Tongue (tissue), 2 donors: Measurements from ENCODE around the gene PEX14. TPM values are rescaled to one million over a fixed set of nuclear protein-coding genes. Genes with fewer than 3 reads are reported as not detected.
A peak's percentile ranks its signal among the peaks of the same experiment; 100 is the strongest.

Source experiments
- DNase-seq: peaks from one replicate; pipeline ENCODE4 v3.0.0-alpha.2; 2015
- total RNA-seq: library from RNA; depleted of rRNA; stranded (reverse); fragments of >200 nt; gene quantifications from one replicate; pipeline ENCODE4 v1.2.3, GENCODE V29; 2014

The PEX14 gene
- total RNA-seq, 1 donor from 2014 or later: 18.0 TPM

DNA sequence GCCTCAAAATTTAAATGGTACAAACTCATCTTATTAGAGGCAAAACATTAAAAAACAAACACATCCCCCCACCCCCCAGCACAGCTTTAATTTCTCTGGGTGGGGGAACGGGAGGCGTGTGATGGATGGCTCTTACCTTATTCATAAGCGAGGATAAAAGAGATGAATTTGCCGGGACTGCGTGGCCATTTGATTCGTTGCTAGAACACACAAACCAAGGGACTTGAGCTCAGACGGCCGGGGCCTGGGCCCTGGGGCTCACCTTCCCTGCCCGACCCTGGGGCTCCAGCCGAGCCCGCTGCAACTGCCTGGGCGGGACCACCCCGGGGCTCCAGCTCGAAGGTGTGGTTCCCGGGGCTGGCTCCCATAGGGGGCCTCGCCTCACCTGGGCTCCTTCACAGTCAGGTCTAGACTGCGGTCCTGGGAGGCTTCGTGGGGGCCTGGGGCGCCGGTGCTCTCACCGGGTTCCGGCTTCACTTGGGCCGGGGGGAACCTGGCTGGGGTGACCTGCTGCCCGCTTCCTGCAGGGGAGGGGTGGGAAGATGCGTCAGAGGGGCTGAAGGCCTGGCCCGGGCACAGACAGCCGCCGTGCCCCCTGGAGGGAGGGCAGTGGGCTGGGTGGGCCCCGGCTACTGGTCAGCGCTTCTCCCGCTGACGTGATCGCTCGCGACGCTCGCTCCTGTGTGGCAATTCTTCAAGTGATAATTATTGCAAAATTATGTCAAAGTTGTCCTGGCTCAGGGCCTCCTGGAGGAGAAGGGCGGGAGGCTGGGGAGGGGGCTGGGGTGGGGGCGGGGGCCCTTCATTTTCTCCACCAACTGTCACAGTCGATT, 176.0 kb downstream of the PEX14 start:
- DNase-seq: no peak

DNA sequence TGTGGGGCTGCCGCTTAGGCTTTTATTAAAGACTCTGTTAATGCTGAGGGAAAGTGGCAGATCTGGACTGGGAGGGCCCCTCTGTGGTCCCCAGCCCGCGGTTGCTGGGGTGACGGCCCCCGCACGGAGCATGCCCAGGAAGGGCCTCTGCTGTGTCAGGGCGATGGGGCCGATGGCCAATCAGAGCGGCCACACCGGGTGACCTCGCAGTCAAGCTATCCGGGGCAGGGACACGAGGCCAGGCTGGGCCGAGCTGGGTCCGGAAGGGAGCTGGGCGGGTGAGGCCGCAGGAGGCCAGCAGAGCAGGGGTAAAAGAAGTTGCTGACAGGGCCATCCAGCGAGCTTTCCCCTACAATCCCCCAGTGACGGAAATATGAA, 176.6 kb downstream of the PEX14 start:
- no peak for DNase-seq

DNA sequence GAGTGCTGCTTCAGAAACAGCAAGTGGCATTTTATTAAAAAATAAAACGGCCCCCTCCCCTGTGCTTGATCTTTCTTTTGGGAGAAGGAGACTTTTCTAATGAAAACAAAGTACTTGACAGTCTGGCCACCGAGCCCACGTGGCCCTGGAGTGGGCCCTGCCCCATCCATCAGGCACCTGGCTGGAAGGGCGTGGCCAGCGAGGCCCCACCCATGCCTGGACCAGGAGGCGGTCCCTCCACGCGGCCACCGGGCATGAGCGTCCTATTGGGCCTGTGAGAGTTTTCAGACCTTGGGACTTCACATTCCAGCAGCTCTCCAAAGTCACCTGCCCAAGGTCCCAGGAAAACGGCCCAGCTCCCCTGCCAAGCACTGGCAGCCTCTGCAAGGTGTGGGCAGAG, 177.0 kb downstream of the PEX14 start:
- no peak for DNase-seq

DNA sequence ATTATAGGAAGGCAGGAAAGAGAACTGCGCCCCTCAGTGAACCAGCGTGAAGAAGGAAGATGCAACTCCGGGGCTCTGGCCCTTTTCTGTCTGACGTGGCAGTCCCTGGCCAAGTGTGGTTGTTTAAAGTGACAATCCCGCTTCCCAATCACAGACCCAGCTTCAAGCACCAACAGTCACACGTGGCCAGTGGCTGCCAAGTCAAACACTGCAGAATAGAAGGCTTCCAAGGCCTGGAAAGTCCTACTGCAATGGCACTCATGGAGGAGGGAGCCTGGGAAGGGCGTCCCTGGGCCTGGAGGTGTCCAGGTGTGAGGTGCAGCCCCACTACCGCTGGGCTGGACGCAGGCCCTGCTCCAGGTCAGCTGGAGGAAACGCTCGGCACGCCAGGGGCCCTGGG, 177.9 kb downstream of the PEX14 start:
- DNase-seq: no peak

DNA sequence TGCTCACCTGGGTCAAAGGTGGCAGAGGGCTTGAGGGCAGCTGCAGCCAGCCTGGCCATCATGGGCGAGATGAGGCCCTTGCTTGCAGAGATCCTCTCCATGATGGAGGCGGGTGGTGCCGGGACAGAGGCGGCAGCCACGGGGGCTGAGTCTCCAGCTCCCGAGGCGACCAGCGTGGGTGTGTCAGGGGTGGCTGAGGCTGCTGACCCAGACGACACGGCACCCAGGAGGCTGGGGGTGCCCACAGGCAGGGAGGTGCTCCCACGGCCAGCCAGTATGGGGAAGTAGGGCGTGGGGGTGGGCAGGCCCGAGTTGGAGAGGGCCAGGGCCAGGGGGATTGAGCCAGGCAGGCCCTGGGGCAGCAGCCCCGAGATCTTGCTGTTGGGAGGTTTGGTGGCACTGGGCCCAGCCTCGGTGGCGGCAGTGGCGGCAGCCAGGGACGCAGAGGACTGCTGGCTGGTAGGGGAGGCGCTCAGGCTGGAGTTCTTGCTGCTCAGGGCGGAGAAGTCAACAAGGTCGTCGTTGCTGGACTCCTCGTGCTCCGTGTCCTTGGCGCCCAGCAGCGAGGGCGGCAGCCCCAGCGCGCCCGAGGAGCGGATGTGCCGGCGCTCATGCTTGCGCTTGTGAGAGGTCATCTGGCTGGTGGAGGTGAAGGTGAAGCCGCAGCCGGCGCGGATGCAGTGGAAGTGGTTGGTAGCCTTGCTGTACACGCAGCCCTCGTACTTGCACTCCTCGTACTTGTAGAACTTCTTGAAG, 178.8 kb downstream of the PEX14 start:
- DNase-seq: no peak

DNA sequence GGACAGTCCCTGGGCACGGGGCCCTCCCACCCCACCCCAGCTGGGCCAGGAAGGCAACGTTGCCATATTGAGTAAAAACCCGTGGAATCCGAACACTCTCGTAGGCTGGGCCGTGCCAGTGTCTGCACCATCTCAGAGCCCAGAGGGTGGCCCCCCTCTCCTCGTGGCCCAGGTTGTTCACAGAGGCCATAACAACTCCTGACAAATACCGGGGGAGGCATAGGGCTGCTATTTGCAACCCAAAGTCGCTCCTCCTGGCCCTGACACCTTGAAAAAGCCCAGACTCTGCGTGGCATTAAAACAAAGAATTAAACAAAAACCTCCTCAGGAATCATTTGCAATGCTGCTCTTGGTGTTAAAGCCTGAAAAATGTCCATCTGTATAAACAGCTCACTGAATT, 180.3 kb downstream of the PEX14 start:
- no peak for DNase-seq

DNA sequence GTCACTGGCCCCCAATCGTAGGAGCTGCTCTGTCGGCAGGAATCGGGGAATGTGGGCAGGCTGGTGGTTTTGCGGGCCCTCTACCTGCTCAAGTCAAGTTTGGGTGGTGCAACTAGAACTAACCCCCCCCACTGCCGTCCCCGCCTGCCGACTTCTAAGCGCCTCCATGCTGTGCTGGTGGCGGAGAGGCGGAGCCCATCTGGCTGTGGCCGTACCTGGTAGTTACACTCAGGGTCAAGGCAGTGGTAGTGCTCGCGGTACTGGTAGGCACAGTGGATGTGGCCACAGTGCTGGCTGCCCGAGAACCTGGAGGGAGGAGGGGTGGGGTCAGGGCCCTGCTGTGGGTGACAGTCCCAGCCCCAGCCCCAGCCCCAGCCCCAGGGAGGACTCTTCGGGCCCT, 181.7 kb downstream of the PEX14 start:
- DNase-seq: no peak

DNA sequence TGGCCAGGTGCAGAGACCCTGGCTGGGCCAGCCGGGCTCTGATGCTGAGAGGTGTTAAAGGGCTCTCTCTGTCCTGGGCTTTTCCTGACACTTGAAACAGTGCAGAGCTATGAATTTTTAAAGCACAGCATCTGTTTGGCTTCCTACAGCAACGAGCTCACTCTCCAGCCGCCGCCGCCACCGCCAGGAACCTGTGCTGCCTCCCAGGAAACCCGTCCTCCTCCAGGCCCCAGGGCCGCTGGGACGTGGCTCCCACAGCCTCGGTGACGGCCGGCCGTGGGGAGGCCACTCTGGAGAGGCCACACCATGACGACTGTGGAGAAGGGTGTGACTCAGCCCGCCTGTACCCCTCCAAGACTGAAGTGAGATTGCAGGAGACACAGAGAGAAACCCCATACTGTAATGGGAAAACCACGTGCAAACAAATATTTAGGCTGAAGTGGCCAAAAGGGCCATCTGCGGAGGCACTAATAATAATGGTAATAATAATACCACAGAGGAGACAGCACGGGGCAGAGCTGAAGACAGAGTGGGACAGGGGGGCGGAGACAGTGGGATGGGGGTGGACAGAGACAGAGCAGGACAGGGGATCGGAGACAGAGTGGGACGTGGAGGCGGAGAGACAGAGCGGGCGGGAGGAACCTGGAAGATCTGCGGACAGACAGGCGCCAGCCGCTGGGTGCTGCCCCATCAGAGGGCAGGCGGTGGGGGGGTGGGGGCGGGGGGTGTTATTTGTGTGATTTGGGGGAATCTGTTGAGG, 182.5 kb downstream of the PEX14 start:
- DNase-seq: peak; percentile 61

DNA sequence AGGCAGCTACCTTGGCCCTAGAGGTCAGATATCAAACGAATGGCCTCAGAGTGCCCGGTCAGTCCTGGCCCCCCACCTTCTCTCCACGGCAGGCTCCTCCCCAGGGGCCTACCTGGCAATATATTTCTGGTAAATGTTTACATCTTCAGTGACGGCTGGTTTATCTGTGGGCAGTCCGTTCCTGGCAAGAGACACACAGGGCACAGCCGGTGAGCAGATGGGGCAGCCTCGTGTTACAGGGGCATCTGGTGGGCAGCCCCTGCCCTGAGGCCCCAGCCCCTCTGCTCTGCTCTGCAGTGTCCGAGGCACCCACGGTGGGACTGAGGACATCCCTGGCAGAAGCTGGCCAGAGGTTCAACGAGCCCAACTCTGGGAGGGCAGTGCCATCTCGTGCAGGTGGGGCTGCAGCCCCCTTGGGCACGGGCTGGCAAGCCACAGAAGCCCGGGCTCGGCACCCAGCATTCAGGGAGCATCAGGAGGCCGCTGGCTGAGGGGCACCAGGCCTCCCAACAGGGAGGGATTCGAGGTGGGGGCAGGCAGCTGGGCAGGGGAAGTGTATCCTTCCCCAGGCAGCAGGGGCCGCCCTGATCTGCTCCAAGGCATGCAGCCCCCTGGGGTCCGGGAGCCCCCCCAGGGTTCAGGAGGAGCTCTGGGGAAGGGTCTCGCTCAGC, 183.8 kb downstream of the PEX14 start:
- no peak for DNase-seq

DNA sequence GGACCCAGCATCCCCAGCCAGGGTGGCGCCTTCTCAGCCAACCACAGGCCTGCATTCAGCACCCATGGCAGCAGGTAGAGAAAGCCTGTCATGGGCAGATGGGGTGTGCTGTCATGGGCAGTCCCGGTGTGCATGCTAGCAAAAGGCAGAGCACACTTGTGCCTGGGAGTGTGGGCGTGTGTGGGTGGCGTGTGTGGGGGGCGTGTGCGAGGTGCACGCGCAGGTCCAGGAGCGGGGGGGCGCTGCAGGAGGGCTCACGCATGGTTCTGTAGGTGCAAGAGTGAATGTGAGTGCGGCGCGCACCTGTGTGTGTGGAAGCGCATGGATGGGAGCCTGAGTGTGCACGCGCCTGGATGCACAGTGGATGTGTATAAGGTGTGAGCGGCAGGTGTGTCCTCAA, 184.5 kb downstream of the PEX14 start:
- DNase-seq: no peak

DNA sequence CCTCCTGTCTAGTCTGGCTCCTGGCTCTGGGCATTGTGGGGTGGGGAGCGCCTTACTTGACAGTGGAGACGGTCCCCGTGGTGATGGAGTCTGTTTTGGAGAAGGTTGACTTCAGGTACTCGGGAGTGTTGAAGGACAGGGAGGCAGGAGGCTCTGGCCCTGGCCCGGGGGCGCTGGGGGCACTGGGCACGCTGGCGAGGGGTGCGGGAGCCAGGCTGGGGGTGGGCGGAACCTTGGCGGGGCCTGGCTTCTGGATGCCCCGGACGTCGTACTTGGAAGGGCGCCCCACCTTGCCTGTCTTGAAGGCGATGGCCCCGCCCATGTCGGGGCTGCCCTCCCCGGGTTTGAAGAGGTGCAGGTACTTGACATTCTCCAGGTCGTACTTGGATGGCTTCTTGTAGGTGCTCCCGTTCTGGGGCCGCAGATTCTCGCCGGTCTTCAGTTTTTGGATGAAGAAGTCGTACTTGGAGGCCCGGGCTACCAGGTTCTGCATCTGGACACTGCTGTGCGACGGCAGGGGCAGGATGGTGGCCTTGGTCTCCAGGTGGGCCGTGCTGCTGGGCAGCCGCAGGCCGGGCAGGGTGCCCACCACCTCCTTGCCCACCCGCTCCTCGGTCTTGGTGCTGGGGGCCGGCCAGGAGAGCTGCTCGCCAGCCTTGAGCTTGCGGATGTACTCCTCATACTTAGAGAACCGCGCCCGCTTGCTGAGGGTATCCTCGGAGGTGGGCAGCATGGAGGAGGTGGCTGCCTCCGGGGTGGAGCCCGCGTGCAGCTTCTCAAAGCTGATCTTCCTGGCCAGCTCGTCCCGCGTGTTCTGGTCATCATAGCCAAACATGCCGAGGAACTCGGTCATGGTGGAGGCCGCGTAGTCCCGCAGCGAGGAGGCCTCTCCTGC, 185.1 kb downstream of the PEX14 start:
- DNase-seq: no peak

DNA sequence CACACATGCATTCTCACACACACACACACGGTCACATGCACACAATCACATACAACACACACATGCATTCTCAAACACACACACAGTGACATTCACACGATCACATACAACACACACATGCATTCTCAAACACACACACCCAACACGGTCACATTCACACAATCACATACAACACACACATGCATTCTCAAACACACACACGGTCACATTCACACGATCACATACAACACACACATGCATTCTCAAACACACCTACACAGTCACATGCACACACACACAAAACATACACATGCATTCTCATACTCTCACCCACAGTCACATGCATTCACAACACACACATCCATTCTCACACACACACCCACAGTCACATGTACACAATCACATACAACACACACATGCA, 186.7 kb downstream of the PEX14 start:
- no peak for DNase-seq

DNA sequence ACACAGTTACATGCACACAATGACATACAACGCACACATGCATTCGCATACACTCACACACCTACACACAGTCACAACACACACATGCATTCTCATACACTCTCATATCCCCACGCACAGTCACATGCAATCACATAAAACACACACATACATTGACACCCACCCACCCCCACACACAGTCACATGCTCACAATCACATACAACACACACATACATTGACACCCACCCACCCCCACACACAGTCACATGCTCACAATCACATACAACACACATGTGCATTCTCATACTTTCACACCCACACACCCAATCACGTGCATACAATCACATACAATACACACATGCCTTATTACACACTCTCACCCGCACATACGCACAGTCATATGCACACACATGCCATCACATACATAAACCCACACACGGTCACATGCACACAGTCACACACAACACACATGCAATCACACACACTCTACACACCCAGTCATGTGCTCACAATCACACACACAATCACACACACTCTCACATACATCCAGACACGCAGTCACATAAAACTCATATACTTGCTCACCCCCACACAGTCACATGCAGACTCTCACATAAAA, 187.4 kb downstream of the PEX14 start:
- DNase-seq: no peak

DNA sequence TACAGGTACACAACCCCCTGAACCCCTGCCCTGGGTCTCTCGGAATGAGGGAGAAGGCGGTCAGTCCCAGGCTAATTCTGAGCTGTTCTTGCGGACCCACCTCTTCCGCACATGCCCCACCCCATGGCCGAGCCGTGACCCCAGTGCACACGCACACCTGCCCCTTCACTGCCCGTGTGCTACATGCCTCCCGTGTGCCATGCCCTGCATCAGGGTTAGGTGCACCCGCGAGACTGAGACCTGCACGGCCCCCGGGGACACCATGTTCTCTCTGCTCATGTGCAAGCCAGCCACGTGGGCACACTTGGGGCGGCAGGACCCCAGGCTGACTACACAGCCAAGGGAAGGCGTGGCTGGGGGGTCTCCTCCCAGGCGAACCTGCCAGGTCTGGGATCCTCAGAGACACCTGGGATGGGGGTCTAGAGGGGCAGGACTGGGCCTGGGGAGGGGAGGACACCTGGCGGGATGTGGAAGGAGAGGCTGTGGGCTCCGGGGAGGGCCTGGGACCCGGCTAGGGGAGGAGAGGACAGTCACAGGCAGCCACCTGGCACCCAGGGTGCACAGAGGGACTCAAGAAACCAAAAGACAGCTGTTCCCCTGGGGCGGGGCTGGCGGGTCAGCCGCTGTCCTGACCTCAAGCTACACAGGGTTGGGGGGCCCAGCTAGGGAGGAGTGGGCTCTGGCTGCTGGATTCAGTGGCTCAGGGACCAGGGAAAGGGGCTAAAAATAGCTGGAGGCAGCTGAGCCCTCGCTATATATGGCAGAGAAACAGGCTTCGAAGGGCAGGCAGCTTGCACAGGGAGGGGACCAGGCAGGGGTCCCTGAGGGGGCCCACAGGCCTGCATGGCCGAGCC, 188.3 kb downstream of the PEX14 start:
- DNase-seq: peak; percentile 88

DNA sequence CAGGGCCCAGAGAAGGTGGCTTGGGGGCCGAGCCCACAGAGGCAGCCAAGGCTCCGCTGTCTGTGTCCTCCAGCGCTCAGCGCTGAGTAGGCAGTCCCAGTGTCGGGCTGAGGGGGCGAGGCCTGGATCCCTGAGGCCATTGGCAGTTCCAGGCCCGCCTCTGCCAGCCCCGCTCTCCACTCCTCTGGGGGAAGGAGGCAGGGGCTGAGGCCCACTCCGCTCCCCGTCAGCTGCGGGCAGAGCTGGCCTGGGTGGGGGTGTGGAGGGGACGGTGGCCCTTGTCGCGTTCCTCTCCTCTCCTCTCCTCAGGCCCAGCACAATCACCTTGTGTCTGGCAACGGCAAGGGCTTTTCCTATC, 188.9 kb downstream of the PEX14 start:
- peak; percentile 87 for DNase-seq

DNA sequence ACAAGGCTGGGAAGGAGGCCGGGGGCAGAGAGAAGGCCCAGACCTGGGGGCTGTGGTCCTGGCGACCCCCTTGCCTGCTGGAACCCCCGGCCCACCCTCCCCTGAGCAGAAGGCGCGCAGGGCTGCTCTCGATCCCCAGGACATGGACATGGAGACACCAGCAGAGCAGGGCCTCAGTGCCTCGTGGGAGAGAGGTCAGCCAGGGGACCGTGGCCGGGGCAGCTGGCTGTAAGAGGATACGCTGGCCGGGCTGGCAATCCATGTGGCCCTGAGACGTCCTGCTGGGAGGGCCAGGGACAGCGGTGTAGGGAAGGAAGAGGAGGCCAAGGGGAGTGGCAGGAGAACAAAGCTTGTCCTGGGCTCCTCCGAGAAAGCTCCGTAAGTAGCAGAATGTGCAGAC, 189.5 kb downstream of the PEX14 start:
- DNase-seq: peak; percentile 70

DNA sequence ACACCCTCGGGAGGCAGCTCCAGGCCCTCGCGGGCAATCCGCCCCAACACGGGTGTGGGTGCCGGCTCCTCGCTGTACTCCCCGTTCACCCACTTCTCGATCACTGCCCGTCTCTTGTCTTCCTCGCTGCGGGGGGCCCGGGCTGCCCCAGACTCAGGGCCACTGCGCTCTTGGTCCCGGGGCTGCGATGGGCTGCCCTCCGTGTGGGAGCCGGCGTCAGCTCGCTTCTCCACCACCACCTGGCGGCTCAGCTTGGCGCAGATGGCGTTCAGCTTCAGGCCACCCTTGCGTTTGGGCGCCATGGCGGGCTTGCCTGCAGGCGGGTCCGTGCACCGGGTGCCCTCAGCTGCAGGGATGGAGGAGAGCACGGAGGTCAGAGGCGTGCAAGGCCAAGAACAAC, 190.5 kb downstream of the PEX14 start:
- no peak for DNase-seq

DNA sequence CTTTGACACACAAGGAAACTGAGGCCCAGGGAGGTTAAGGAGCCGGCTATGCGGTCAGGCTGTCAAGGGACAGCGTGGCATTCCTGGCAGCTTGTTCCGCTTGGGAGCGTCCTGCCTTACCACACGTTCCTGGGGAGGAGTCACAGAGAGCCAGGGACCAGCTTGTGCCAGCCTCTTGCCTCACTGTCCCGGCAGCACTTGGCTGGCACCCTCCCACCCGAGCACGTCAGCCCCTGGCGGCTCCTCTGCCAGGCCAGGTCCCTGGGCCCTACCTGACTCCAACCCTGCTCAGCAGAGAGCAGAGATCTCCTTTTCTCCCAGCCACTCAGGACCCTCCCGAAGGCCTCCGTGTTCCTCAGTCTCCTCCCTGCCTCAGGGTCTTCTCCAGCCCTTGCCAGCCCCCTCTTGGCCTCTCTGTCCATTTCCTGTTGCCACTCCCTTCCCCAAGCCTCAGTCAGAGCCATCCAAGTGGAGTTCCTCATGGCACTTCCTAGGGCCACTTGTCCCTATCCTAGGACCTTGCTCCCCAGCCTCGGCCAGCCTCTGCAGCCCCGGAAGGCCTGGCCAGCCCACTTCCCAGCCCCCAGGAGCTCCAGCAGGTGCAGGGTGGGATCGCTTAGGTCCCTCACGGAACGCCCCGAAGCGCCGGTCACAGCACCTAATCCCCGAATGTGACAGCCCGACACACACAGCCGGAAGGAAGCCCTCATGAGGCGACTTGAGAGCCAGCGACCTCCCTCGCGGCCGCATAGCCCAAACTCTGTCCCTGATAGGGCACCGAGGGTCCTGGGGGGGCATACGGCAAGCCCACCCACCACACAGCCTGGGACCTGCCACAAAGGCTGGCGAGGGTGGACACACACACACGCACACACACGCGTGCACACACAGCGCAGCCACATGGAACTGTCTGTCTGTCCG, 191.4 kb downstream of the PEX14 start:
- no peak for DNase-seq
